ENCODE results near the gene ROBO1.

The ROBO1 gene

DNA sequence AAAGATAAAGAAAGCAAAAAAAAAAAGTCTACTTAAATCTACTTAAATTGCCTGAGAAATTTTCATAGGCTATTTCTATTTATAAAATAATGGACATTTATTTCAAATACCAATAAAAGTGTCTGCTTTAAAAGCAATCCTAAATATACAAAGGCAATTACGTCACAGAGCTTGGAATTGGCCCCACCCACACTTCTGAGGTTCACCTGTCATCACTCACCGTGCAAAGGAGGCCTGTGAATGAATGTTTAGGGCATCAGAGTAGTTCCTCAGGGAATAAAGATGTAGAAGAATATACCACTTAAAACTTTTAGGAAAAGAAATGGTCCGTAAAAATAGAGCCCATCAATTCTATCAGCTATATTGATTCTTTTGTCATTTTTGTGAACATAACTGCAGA is 621.8 kb downstream of the ROBO1 start:
- DNase-seq: no peak

- DNase-seq: no peak
Measured at GRCh38 chr3:79140708-79141107, 627.1 kb downstream of the ROBO1 start.

DNA sequence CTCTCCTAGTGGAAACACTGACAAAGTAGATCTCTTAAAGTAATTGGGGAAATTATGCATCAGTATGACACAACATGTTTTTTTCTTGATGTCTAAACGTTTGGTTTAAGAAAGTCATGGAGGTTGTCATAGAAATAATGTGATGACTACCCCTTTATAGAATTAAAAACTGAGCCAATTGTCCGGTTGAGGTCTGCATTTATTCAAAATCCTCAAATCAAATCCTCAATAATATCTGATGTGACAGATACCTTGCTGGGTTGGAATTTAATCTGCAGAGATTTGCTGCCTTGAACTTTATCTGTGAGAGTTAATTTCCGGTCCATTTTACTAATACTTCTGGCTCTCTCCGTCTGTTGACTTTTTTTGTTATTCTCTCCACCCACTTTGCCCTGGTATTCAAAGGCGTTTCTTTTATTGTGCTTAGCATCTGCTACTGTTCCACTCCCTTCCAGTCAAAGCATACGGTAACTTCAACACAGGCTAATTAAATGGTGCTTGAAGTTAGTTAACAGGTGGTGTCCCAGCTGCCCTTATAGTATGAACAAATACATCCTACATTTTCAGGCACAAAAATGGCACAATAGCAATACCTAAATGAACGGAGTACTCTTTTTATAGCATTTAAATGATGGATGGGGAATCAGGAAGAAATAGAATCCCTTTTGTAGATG is 628.3 kb downstream of the ROBO1 start:
- peak; percentile 73 for DNase-seq

DNA sequence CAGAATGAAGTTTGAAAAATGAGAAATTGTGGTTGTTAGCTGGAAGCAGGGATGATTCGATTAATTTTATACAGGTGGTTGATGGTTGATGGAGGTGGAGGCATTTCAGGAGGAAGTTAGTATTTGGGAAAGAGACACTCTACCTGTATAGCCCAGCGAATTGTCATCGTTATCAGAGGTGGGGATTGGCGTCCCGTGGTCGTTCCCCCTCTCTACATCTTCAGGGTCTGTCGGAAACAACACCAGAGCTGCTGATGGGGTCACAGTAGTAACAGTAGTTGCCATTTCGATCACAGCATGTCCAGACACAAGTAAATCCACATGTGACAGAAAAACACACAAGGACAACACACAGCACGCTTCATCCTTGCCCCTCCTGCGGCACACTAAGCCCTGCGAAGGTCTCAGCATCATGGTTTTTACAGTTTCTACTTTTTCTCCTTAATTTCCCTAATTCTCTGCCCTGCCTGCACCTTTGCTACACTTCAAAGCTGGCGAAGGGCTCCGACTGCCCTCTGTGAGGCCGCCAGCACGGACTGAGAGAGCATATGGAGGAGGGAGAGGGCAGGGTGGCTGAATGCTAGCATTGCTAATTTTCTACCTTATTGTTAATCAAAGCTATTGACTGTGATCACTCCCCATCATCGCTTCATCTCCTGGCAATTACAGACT is 642.3 kb downstream of the ROBO1 start:
- no peak for DNase-seq

GRCh38 chr3:79115458-79115857 is 652.3 kb downstream of the ROBO1 start:
- no peak for DNase-seq

DNA sequence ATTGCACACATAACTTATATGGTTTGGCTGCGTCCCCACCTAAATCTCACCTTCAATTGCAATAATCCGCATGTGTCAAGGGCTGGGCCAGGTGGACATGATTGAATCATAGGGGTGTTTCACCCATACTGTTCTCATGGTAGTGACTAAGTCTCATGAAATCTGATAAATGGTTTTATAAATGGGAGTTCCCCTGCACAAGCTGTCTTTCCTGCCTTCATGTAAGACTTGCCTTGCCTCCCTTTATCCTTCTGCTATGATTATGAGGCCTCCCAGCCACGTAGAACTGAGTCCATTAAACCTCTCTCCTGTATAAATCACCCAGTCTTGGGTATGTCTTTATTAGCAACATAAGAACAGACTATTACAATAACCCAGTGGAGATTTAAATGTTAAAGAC is 653.9 kb downstream of the ROBO1 start:
- no peak for DNase-seq

DNA sequence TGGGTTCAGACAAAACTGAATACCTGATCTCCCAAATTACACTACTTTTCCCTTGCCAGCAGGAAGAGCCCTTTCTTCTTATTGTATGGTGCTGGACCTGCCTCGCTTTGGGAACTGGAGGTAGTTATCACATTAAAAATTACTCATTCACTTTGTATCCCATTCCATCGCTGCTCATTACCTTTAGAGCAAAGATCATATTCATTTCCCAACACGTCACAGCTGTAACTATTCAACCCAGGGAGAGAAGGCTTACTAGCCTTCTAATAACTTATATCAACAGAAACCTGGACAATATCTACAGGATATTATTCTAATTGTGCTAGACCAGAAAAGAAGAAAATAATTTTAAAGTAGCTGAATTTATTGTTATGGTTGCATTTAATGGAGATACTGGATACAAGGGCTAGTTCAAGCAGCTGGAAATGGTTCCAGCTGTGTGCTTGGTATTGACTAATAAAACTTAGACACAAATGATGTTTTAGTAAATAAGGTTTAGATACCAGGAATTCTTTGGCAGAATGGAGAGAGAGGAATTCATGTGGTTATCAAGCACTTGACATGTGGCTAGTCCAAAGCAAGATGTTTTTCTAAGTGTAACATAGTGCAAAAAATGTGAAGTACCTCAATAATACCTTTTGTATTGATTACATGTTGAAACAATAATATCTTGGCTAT is 656.3 kb downstream of the ROBO1 start:
- DNase-seq: no peak

GRCh38 chr3:79109754-79110153 is 658.0 kb downstream of the ROBO1 start:
- DNase-seq: no peak

GRCh38 chr3:79103307-79103706 is 664.5 kb downstream of the ROBO1 start:
- DNase-seq: no peak

GRCh38 chr3:79097964-79098660 is 669.7 kb downstream of the ROBO1 start:
- no peak for DNase-seq

DNA sequence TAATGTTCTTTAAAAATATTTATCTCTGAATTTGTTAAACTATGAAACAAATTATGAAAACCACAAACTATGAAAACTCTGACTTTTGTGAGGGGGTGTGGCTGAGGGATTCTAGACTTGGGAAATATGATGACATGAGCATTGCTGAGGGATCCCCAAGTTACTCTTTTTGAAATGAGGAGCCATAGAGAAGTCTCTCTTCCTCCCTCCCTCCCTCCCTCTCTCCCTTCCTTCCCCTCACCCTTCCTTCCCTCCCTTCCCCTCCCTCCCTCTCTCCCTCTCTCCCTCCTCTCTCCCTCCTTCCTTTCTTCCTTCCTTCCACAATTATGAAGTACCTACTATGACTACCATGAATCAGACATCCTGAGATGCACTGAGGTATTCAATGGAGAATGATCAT is 673.1 kb downstream of the ROBO1 start:
- no peak for DNase-seq

DNA sequence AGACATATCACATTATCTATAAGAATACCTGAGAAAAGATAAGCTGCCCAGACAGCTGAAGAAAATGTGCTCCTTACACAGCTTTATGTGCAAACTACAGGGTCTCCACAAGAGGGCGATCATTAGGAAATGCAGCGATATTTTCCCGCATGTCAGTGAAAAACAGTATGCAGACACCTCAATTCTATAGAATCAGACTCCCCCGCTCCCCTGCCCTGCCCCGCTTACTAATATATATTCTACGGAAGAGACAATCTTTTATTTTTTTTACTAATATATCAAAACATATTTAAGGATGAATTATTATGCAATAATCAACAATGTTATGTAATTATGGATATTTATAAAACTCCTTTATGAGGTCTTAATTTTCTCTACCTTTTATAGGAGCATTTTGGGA is 681.3 kb downstream of the ROBO1 start:
- peak; percentile 55 for DNase-seq

- no peak for DNase-seq
Measured at GRCh38 chr3:79085171-79085570, 682.6 kb downstream of the ROBO1 start.

GRCh38 chr3:79081335-79081734 is 686.5 kb downstream of the ROBO1 start:
- no peak for DNase-seq

GRCh38 chr3:79074558-79074957 is 693.2 kb downstream of the ROBO1 start:
- DNase-seq: no peak

DNA sequence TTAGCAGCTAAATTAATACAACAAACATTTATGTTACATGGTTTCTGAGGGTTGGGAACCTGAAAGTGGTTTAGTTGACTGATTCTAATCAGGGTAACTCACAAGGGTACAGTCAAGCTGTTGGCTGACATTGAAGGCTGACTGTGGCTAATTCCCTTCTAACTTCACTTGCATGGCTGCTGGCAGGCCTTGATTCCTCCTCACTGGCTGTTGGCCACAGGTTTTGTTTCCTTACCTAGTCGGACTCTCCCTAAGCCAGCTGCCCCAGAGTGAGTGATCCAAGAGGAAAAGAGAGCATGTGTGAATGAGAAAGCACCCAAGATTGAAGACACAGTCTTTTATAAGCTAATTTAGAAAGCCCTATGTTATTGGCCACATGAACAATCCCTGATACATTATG is 700.1 kb downstream of the ROBO1 start:
- DNase-seq: no peak

DNA sequence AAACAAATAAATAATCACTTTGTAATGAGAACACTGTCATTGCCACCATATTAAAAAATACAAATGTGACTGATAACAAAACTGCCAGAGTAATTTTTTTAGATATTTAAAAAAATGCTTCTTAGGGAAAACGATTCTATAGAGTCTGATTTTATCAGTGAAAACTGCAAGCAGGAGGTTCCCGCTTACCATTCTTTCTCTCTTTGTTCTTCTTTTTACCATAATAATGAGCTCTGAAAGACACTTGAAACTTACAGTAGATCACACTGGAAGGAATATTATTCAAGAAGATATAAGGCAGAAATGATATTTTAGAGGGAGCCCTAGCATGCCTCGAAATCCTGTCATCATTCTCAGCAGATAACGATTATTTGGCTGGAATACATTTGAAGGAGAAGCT is 701.3 kb downstream of the ROBO1 start:
- no peak for DNase-seq

DNA sequence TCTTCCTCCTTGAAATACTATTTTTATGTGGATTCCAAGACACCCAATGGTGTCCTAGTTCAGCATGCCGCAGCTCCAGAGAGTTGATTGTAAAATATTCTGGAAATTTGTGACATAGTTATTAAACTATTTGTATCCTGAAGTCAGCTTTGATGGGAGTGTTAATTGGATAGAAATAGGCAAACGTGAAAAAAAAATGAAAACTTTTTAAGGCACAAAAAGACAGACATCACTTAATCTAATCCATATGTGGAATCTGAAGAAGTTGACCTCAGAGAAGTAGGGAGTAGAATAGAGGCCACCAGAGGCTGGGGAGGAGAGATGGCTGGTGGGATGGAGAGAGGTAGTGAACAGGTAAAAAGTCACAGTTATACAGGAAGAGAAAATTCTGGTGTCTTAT is 704.2 kb downstream of the ROBO1 start:
- DNase-seq: no peak

GRCh38 chr3:79057756-79058155 is 710.0 kb downstream of the ROBO1 start:
- DNase-seq: no peak

DNA sequence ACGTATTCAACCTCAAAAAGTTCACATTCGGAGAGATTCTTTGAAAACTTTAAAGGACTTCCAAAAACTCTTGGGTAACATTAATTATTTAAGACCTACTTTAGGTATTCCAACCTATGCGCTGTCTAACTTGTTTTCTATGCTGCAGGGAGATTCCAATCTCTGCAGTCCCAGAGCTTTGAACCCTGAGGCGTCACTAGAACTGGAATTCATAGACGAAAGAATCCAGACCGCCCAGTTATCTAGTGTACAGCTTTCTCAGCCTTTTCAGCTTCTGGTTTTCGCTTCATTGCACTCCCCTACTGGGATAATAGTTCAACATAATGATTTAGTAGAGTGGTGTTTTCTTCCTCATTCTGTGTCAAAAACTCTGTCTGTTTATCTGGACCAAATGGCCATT is 711.3 kb downstream of the ROBO1 start:
- no peak for DNase-seq

- DNase-seq: no peak
Measured at GRCh38 chr3:79052054-79052681, 715.6 kb downstream of the ROBO1 start.

DNA sequence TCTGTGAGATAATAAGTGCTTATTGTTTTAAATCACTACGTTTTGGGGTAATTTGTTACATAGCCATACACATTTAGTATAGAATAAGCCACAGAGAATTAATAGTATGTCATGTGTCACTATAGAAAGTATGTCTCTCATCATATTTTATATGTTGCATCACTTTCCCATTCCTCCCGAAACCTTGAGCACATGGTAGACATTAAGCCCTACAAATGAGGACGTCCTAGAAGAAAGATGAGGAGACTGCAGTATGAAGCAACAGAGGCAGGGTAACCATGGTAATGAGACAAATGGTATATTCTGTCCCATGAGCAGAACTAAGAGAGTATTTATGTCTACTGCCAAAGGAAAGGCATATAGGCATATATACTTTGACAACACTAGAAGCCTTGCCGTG is 720.2 kb downstream of the ROBO1 start:
- no peak for DNase-seq

GRCh38 chr3:79041621-79042020 is 726.2 kb downstream of the ROBO1 start:
- no peak for DNase-seq

Data from NCI-H1105 treated with DMSO at 0.1 percent for 48 hours (cell line).